HG02852 (cell line): ENCODE measurements around the gene ZNF853.
"Not testable (repeated sequence)": the region's sequence is repeated elsewhere in the genome, so short reads cannot be mapped to it uniquely, and the experiment has no call there.

Experiments
- ATAC-seq: cut with Tn5 transposase; IDR thresholded peaks from one replicate; pipeline ENCODE4 v1.9.1; 2021; ENCODE audit warnings: mild to moderate bottlenecking, moderate library complexity; ENCODE audit not compliant: unreplicated experiment

ZNF853 gene

GRCh38 chr7:6650521-6651011 lies 35.2 kb downstream of the ZNF853 start:
- ATAC-seq, result no peak

GRCh38 chr7:6651851-6652445 lies 36.5 kb downstream of the ZNF853 start:
- ATAC-seq, result no peak

GRCh38 chr7:6652446-6653011 lies 37.1 kb downstream of the ZNF853 start:
- ATAC-seq, result no peak

DNA sequence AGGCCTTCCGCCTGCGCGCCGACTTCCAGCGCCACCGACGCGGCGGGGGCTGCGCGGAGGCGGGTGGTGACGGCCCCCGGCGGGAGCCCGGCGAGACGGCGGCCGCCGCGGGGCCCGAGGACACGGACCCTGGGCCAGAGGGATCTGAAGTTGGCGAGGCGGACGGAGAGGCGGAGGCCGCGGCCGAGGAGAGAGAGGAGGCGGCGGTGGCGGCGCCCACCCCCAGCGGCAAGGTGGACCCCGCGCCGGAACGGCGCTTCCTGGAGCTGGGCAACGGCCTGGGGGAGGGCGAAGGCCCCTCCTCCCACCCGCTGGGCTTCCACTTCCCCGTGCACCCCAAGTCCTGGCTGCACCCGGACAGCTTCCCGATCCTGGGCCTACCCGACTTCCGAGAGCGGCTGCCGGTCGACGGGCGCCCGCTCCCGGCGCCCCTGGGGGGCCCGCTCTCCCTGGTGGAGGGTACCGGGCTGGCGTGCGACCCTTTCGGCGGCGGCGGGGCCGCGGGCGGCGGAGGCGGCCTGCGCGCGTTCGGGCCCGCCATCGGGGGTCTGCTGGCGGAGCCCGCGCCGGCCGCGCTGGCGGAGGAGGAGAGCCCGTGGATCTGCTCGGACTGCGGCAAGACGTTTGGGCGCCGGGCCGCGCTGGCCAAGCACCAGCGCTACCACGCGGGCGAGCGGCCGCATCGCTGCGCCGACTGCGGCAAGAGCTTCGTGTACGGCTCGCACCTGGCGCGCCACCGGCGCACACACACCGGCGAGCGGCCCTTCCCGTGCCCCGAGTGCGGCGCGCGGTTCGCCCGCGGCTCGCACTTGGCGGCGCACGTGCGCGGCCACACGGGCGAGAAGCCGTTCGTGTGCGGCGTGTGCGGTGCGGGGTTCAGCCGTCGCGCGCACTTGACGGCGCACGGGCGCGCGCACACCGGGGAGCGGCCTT lies 37.9 kb downstream of the ZNF853 start:
- no peak for ATAC-seq

DNA sequence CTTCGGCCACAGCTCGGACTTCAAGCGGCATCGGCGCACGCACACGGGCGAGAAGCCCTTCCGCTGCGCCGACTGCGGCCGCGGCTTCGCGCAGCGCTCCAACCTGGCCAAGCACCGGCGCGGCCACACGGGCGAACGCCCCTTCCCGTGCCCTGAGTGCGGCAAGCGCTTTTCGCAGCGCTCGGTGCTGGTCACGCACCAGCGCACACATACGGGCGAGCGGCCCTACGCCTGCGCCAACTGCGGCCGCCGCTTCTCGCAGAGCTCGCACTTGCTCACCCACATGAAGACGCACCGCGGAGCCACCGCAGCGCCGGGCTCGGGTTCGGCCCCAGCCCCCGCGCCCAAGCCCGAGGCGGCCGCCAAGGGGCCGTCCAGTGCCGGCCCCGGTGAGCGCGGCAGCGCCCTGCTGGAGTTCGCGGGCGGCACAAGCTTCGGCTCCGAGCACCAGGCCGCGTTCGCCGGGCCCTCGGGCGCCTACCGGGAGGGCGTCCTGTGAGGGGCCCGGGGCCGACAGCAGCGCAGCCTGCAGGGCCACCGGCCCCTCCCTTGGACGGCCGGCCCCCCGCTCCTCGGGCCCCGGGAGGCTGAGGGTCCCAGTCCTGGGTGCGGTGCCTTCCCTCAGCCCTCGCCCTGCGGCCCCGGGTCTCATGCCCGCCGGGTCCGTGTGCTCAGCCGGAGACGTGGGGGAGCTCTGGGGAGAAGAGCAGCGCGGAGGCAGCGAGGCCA lies 38.9 kb downstream of the ZNF853 start:
- no peak for ATAC-seq

- ATAC-seq, result no peak
Measured at GRCh38 chr7:6654842-6655610, 39.6 kb downstream of the ZNF853 start.

DNA sequence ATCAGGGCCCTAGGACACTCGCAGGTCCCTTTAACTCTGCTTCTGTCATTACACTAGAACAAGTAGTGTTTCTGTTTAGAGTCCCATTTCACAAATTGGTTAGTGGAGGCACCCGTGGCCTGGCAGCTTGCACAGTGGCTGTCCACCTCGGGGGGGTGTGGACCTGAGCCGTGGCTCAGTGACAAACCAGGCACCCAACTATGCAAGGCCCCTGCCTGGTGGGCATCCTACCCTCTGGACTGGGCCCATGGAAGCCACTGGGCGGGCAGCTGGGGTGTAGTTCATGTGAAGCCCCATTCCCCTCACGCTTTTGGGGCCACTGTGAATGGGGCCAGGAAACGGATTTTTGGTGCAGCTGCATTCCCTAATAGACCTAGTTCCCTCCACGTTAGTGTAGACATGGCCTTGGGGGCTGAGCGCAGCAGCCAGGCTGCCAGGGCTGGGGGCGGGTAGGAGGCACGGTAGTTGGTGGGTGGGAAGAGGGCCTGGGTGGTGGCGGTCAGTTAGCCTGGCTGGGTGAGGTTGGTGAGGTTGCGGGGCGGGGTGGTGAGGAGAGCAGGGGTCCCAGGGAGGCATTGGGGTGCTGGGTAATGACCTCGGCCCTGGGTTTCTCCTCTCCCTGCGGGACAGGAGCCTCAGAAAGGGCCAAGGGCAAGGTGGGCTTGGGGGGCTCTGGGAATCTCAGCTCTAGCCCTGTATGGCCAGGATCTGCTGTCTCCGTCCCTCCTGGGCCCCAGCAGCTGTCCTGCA lies 40.4 kb downstream of the ZNF853 start:
- no peak for ATAC-seq

GRCh38 chr7:6656413-6656812 lies 41.0 kb downstream of the ZNF853 start:
- no peak for ATAC-seq

- no peak for ATAC-seq
Measured at GRCh38 chr7:6658618-6659345, 43.4 kb downstream of the ZNF853 start.

- not testable (repeated sequence) for ATAC-seq
Measured at GRCh38 chr7:6670851-6671250, 55.4 kb downstream of the ZNF853 start.
